Astrocyte of the hippocampus (primary cell): ENCODE measurements around the gene MIX23.
"Not testable (repeated sequence)": the region's sequence is repeated elsewhere in the genome, so short reads cannot be mapped to it uniquely, and the experiment has no call there.

Source experiments
- DNase-seq: peaks from one replicate; pipeline ENCODE4 v3.0.0; 2011; ENCODE audit warnings: low read depth, low spot score

Gene MIX23

DNA sequence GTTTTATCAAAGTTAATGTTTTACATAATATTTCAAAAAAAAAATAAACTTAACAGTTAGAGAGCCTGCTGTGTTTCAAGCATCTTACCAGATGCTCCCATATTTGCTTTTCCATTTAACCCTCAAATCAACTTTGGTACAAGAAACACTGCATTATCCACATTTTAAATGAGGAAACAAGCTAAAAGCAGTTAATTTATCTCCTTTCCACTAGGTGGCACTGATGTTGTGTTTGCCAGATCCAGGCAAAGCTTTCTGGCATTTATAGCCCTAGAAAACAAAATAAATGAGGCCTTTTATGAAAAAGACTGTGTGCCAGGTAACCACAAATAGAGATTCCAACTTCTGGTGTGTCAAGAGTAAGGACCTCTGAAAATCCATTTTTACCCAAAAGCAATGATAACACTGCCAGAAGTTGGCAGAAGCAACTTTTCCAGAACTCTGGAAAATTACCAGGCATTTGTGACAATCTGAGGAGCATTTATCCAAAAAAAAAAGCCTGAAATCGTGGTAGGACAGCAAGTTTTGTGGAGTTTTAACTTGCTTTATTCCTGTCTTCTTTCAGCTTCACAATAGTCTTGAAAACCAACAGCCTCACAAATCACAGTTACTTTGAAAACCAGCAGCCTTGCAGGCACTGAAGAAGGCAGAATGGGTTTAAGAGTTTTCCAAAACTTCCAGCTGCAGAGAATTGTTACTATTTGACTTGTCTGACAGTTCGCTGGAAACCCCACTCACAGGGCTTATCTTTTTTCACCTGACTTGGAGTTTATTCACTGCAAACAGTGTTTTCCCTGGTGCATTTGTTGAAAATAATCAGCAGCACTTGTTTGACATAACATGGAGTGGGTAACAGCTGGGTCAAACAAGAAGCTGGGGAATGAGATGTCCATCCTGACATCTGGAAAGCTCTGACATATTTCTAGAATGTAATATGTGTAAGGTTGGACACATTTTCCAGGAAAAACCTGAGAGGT lies 10.1 kb upstream of the MIX23 start:
- DNase-seq, result peak; percentile 67

DNA sequence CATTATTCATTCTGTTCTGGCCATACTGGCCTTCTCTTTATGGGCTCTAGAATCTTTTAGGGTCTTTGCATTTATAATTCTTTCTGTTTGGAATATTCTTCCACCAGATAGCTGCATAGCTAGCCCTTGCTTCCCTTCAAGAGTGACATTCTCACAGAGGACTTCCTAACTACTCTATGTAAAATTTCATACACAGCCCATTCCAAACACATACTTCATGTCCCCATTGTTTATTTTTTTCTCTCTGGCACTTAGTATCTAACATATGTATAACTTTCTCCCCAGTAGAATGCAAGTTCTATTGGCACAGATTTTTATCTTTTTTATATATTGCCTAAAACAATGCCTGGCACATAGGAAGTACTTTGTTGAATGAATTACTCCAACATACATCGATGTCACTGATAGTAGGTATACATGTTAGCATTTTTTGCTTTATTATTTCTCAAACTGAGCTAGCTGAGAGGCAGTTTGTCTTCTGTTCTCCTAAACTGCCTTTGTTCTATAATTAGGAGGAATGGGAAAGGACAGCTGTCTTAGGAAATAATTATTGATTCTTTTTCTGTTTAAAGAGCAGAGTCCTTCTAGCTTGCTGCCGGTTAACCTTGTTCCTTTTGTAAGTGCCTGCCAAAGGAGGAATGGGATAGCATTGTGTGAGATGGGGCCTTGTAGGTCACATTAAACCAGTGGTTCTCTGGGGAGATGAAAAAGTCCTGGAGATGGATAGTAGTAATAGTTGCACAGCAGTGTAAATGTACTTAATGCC lies 8.8 kb upstream of the MIX23 start:
- no peak for DNase-seq

DNA sequence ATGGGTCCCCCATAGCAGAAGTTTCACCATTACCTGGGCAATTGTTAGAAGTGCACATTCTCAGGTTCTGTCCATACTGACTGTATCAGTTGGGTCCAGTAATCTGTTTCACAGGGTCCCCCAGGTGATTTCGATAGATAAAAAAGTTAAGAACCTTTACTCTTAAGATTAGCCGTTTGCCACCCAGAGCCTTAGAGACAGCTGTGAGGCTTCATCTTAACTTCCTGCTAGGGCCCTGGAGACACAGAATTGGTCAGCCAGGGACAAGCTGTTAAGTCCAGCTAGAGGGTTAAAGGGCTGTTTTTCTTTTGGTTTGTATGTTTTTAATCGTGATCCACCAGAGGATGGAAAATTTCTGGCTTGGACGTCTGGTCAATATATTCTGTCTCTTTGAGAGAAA lies 7.6 kb upstream of the MIX23 start:
- DNase-seq, result no peak

DNA sequence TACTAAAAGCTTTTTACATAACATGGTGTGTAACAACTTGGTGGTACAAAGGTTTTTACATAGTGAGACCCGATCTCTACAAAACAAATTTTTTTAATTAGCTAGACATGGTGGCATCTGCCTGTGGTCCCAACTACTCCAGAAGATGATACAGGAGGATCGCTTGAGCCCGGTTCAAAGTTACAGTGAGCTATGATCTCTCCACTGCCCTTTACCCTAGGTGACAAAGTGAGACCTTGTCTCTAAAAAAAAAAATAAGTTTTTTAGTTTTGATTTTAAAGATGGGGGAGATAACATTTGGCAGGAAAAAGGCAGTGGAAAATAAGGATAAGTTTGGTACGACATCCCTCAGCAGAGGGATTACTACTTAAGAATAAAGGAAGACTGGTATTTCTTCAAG lies 6.9 kb upstream of the MIX23 start:
- no peak for DNase-seq

DNA sequence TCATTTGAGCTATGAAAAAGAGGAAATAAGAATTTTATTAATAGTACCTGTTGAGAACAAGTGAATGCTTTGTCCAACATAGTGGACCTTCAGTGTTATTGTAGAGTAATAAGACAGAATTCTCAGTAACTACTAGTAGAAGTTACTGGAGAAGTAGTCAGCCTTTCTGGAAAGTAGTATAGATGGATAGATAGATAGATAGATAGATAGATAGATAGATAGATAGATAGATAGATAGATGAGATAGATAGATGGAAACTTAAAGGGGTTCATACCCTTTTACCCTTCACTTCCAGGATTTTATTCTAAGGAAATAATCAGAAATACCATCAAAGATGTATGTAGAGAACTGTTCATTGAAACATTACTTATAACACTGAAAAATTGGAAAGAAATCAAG lies 6.2 kb upstream of the MIX23 start:
- DNase-seq, result no peak

DNA sequence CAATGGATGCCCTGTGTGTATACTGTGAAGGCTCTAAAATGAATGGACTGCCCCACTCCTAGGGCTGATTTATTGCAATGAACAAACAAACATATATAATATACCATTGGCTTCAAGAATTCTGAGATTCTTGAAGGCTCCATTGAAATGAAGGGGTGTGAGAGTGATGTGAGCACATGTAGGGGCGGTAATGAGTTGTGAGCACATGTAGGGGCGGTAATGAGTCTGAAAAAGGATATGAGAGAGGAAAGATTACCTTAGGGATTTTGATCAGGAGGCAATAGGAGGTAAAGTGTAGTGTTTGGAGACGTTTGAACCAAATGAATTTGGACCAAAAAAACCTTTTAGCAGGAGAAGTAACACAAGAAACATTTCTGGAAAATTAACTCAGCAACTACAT lies 4.7 kb upstream of the MIX23 start:
- DNase-seq, result no peak

DNA sequence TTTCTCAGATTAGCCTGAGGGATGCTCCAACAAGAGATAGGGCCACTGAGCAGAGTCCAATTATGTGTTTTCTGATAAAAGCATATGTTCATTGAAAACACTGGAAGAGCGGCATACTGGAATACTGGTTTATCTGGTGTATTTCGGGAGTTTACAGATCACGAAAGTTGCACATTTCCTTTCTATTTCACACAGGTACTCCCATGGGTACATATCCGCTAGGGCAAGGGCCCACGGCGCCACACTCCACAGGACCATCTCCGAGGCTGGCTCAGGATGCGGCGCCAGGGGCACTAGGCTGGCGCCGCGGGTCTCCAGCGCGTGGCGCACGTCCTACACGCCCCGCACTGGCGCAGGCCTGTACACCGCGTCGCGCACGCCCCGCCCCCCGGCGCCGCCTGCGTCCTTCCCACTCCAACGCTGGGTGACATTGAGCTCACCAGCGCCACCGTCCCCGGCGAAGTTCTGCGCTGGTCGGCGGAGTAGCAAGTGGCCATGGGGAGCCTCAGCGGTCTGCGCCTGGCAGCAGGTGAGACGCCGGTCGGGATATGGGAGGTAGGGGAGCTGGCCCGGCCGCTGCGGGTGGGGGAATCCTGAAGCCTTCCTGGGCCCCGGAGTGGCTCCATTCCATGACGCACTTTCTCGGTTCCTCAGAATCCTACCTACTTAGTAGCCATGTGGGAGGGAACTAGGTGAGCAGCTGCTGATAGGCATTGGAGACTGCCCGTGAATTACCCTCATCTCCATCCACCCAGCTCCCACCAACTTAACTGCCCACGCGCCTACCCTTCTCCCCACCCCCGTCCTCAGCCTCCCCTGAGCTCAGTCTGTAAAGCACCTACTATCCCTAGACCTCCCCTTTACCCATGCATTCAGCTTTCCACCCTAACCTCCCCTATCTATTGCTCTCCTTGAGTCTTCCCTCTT lies 1.0 kb upstream of the MIX23 start, which contains the start of gene FAM162A:
Gene FAM162A (plus strand): TSS at position 412 of the 927 bp plus-strand sequence. CDS start 84 bp downstream, at position 496.
- peak; percentile 96 for DNase-seq

DNA sequence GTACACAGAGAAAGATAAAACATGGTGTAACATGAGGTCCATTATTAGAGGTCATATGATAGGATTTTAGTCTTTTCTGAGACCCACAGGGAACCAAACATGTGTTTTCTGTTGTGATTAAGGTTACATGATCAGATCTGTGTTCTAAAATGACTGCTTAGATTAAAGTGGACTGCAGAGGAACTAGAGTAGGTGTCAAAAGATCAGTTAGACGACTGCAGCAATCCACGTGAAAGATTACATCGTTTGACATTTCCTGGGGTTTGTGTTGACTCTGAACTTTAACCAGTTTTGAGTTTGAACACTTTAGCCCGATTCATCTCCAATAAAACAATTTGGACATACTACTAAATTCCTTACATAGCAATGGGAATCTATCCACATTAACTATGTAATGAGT lies 5.1 kb downstream of the MIX23 start:
- DNase-seq, result no peak

DNA sequence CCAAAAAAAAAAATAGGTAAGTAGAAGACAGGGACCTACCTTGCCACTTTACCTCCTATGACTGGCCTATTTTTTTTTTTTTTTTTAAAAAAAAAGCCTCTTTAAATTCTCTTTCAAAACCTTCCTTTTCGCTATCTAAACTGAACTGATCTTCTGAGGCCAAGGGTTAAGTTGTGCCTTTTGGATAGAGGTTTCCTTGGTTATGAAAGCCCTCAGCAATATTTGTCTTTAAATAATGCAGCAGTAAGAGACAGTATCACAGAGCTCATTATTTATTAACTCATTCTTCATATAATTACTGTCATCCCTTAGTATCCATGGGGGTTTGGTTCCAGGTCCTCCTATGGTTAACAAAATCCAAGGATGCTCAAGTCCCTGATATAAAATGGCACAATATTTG lies 9.0 kb downstream of the MIX23 start:
- DNase-seq, result no peak

DNA sequence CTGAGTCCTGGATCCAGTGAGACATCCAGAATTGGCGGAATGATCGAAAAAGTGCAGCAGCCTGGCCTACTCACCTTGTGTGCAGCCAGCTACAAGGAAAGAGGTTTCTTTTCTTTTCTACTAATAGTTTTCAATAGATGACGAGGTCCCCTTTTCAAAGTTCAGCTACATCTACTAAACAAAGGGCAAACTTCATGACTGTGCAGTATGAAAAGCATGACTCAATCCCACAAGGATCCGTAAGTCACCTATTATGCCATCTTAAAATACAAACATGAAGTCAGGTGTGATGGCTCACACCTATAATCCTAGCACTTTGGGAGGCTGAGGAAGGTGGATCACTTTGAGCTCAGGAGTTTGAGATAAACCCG lies 16.7 kb downstream of the MIX23 start:
- peak; percentile 4 for DNase-seq

DNA sequence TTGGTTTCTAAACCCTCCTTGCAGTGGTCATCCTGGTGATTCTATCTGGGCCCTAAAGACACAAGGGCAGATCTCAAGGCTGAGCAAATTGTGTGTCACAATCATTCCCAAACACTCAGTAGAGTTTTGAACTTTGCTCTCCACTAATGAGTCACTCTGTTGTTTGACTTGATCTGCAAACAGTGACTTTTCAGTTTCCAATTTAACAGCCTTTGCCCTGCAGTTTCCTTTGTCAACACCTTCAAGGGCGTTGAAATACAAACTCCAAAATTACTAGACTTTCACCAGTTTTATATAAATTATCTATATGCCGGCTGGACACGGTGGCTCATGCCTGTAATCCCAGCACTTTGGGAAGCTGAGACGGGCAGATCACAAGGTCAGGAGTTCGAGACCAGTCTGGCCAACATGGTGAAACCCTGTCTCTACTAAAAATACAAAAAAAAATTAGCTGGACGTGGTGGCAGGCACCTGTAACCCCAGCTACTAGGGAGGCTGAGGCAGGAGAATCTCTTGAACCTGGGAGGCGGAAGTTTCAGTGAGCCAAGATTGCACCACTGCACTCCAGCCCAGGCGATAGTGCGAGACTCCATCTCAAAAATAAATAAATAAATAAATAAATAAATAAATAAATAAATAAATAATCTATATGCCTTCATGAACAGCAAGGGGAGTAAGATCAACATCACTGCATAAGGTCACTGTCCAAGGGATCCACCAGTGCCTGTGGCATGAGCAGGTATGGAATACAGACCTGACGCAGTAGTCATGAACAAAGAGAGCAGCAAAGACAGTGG lies 17.3 kb downstream of the MIX23 start:
- DNase-seq, result not testable (repeated sequence)

DNA sequence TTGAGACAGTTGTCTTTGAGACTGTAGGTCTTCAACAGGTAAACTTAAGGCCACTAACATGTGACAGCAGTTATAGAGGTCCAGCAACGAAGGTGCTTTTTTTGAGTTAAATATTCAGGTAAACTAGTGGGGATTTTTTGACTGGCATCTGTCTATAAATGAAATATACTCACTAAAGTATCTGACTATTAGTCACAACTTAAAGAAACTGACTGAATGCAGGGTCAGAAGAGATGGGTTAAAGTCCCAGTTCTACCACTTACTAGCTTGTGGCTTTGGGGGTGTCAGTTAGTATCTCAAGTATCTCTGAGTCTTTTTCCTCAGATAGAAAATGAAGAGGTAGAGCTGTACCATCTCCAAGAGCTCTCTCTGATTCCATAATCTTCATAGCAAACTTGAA lies 18.0 kb downstream of the MIX23 start:
- DNase-seq, result no peak

DNA sequence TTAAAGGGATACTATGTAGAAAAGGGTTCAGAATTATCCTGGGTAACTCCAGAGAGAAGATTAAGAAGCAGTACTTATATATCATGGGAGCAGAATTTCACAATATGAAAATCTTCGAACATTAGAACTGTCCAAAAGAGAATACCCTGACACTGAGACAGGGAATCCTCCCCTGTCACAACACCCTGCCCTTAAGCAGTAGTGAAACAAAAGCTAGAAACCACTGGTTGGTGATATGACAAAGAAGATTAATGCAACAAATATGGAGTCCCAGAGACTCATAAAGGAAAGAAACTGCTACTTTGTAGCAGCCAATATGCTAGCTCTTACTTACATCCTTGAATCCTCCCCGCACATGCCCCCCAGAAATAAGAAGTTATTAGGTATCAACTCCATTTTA lies 18.5 kb downstream of the MIX23 start:
- no peak for DNase-seq

DNA sequence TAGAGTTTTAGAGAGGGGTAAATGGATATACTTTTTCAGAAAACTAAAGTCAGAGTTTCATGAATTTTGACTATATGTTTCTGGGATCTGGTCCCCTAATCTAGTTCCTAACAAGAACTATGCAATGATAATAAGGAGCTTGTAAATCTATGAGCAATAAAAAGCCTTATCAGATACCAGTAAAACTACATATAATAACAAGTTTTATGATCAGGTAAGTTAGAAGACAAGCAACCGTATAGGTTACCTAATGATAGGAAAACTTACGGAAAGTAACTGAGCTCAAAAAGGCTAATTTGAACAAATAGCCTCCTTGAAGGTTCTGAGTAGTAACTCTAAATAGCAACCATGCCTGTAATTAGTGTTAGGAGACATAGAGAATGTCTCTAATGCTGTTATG lies 21.0 kb downstream of the MIX23 start:
- no peak for DNase-seq

DNA sequence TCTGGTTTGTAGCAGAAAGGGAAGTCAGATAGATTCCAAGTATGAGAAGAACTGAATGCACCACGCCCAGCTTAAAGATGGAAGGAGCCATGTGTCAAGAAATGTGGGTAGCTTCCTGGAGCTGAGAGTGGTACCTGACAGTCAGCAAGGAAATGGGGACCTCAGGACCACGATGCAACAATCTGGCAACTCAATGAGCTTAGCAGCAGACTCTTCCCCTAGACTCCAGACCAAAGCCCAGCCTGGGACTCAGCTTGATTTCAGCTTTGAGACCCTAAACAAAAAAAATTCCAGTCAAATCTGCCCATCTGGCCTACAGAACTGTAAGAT lies 24.4 kb downstream of the MIX23 start:
- DNase-seq, result no peak

DNA sequence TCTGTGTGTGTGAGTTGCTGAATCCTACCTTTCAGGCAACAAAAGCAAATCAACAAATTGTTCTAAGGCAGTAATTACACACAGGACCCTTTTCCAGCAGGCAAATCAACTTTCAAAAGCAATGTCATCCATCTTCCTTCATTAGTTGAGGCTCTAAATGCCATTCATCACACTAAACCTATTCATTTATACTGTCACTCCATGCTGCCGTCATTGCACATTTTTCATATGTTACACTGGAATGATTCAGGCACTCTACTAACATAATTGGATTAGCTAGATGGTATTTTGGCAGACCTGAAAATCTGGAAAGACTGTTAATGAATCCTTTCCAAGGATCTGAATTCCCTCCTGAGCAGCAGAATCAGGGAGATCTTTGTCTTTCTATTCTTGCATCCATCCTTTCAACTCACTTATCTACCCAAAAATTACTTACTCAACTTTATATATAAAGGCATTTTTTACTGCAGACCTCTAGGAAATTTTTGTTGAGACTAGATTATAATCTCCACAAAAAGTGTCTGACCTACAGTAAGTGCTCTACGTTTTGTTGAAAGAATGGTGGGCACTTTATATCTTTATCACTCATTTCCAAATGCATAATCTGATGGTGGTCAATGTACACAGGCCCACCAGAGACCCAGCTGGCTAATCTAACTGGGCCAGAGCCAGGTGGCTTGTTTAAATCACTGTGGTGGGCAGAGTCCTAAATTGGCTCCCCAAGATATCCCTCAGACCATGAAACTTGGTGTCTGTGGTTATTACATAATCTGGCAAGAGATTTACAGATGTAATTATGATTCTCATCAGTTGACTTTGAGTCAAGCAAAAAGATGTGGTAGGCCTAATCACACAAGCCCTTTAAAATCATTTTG lies 25.0 kb downstream of the MIX23 start:
- DNase-seq, result peak; percentile 23

DNA sequence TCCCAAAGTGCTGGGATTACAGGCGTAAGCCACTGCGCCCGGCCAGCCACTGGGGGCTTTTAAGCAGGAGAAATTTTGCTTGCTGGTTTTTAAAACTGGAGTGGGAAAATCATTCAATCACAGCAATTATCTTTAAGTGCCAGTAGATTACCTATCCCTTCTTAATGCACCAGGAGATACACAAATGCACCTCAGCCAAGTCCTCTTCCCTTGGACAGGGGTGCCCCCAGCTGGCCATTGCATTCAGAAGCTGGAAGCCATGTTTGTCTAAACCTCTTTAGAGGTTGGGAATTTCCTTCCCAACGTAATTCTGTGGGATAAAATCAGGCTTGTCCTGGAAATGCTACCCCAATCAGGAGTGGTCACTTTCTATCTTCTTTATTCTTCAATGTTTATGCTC lies 26.6 kb downstream of the MIX23 start:
- DNase-seq, result peak; percentile 14

DNA sequence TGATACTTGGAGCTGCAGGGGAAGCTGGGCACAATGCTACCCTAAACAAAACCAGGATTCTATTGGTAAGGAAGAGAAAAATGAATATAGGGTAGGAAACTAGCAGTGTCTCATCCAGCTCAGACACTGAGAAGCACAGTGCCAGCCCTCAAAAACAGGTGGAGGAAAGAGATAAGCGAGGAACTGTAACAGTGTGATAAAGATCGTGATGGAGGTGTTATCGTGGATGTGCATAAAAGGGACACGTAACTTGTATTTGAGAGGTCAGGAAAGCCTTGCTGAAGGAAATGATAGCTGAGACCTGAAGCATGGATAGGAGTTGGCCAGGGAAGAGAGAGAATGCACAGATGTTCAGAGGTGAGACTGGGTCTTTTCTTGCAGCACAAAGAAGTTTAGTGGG lies 27.4 kb downstream of the MIX23 start:
- no peak for DNase-seq

DNA sequence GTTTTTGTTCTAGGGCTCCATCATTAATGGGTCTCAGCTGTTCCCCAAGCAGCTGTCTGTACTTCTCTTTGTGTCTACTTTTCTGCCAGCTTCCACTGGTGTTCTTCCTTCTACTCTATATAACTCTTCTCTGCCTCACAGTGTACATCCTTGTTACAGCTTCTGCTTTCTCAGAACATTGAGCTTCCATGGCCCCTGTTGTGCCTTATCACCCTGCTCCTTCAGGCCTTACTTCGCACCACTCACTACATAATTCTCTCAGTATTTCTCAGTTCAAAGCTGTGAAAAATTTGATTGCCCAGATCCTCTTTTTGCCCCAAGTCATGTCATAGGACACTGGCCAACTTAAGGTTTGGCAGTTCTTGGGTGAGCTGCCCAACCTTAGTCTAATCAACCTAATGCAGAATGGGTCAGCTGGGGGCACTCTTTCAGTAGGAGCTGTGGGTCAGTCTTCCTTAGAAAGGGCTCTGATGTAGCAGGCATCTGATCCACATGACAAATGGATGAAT lies 29.1 kb downstream of the MIX23 start:
- no peak for DNase-seq

DNA sequence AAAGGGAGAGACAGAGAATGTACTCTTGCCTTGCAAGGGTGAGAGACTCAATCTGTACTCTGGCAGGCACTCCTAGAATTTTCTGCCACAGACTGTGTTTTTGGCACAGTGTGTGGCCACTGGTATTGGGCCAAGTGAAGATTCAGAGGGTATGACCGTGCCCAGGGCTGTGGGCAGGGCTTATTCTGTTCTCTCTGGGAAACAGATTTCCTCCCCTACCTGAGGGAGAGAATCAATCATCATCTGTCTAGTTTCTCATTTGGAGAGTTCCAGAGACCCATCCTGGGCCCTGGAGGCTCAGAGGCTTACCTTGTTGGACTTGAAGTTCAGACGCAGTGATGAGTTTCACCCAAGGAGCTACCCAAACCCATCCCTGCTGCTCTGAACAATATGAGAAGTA lies 29.8 kb downstream of the MIX23 start:
- peak; percentile 4 for DNase-seq
